Breast epithelium (tissue), 3 donors: ENCODE data around the gene SPTLC2.

Source experiments
- POLR2A ChIP-seq: fragments of 450-650 bp; IDR thresholded peaks from one replicate; pipeline ENCODE4 v1.6.1; 2016; ENCODE audit warnings: antibody characterized with exemption, mild to moderate bottlenecking, moderate library complexity
- POLR2AphosphoS5 ChIP-seq, 3 donors: sonication (generic); formaldehyde crosslinking; IDR thresholded peaks; one replicate each; pipeline ENCODE4 v1.6.1; 2017; ENCODE audit warnings: antibody characterized with exemption in 3 of 3
- TF ChIP-seq, protein P1 (sequence below), 3 donors: fragments of 450-650 bp; IDR thresholded peaks; one replicate each; pipeline ENCODE4 v1.5.1; 2016 to 2017; ENCODE audit warnings: antibody characterized with exemption in 3 of 3, mild to moderate bottlenecking in 3 of 3, moderate library complexity in 3 of 3

DNA sequence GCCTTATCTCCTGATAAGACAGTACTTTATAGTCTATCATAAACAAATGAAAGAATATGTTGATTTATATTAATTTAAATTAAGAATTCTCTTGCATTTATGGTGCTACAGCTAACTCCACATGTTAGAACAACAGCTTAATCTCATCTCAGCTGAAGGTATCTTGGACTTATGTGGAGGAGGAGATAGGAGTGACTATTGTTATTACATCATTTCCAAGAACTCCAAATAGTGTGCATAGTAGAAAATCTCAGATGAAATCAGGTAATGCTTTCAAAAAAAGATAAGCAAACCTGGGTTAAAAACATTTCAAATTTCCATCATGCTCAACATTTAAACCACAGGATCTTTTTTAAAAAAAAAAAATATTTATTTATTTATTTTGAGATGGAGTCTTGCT, 86.5 kb downstream of the SPTLC2 start:
- TF ChIP-seq POLR2A, result no peak
- TF ChIP-seq, protein P1, sequence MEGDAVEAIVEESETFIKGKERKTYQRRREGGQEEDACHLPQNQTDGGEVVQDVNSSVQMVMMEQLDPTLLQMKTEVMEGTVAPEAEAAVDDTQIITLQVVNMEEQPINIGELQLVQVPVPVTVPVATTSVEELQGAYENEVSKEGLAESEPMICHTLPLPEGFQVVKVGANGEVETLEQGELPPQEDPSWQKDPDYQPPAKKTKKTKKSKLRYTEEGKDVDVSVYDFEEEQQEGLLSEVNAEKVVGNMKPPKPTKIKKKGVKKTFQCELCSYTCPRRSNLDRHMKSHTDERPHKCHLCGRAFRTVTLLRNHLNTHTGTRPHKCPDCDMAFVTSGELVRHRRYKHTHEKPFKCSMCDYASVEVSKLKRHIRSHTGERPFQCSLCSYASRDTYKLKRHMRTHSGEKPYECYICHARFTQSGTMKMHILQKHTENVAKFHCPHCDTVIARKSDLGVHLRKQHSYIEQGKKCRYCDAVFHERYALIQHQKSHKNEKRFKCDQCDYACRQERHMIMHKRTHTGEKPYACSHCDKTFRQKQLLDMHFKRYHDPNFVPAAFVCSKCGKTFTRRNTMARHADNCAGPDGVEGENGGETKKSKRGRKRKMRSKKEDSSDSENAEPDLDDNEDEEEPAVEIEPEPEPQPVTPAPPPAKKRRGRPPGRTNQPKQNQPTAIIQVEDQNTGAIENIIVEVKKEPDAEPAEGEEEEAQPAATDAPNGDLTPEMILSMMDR (IDR thresholded peaks at IDR 0.05), result no peak
- TF ChIP-seq POLR2AphosphoS5 (IDR thresholded peaks at IDR 0.05), result no peak
